NCI-H1436 treated with DMSO at 0.1 percent for 48 hours (cell line): Measurements from ENCODE around the gene PTPRN2.
"Not testable (repeated sequence)": the region's sequence is repeated elsewhere in the genome, so short reads cannot be mapped to it uniquely, and the experiment has no call there.

ENCODE experiments used
- DNase-seq: peaks from one replicate; lab custom pipeline; 2025; lab: John Stamatoyannopoulos, UW

Gene PTPRN2

DNA sequence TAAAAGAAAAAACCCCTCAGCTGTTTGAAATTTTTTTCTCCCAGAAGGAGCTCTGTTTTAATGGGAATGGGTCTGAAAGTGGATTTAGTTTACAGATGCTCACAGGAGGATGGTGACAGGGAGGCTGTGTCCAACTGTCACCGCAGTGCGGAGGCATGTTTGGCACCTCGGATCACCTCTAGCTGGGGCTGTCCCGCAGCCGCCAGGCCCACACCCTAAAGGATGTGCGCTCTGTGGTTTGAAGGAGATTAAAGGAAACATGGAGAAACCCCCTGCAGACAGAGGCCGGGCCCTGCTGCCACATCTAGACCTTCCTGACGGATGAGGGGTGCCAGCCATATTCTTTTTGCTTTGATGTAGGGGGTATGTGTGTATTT lies 1090.3 kb downstream of the PTPRN2 start:
- no peak for DNase-seq

- DNase-seq: no peak
Measured at GRCh38 chr7:157496416-157497275, 1091.0 kb downstream of the PTPRN2 start.

- DNase-seq: no peak
Measured at GRCh38 chr7:157495594-157495993, 1092.0 kb downstream of the PTPRN2 start.

- no peak for DNase-seq
Measured at GRCh38 chr7:157495177-157495553, 1092.5 kb downstream of the PTPRN2 start.

- no peak for DNase-seq
Measured at GRCh38 chr7:157494506-157495176, 1093.0 kb downstream of the PTPRN2 start.

DNA sequence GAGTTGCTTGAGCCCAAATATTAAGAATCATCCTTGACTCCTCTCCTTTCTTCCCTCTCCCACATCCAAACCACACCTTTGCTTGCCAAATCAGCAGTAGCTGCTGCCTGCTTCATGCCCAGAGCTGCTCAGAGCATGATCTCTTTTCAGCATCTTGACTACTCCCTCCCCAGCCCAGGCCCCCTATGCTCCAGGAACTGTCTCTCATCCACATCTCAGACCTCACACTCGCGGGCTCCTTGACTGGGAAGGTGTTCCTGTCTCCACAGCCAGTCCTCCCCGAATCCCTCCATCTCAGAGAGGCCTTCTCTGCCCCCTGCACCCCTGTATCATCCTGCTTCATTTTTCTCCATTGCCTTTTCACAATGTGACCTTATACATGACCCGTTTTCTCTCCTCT lies 1093.8 kb downstream of the PTPRN2 start:
- DNase-seq: no peak

GRCh38 chr7:157493017-157493416 lies 1094.6 kb downstream of the PTPRN2 start:
- no peak for DNase-seq

- DNase-seq: no peak
Measured at GRCh38 chr7:157490465-157490912, 1097.1 kb downstream of the PTPRN2 start.

DNA sequence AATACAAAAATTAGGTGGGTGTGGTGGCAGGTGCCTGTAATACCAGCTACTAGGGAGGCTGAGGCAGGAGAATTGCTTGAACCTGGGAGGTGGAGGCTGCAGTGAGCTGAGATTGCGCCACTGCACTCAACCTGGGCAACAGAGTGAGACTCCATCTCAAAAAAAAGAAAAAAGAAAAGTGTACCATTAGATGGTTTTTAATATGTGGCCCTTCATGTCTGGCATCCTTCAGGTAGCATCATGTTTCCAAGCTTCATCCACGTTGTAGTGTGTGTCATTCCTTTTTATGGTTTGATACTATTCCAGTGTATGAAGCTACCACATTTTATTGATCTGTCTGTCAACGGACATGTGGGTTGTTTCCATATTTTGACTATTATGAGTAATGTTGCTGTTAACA lies 1097.8 kb downstream of the PTPRN2 start:
- DNase-seq: not testable (repeated sequence)
